Measurements from ENCODE around the gene TIMP3. TPM values are rescaled to one million over a fixed set of nuclear protein-coding genes. Genes with fewer than 3 reads are reported as not detected.
A peak's percentile ranks its signal among the peaks of the same experiment; 100 is the strongest.

TIMP3 gene
- total RNA-seq, 4 donors from 2014 or later = 68.1 to 381 (median 202) TPM

GRCh38 chr22:32758866-32759385 lies 42.6 kb upstream of the TIMP3 start:
- no peak for DNase-seq (ENCODE audit: low spot score in 2 of 2)
- WGBS, 2 donors = 87 to 93% methylated on average over 3 of the region's 3 CpGs
- intact Hi-C loops (cut with DNase I; ENCODE audit: low total_unique reads) = no loop called here
- H3K4me3 ChIP-seq (ENCODE audit: low read depth, poor library complexity, severe bottlenecking) = no peak overlapping the region
- no peak for TF ChIP-seq CTCF (IDR thresholded peaks at IDR 0.05)
- TF ChIP-seq POLR2A (IDR thresholded peaks at IDR 0.05) = no peak

DNA sequence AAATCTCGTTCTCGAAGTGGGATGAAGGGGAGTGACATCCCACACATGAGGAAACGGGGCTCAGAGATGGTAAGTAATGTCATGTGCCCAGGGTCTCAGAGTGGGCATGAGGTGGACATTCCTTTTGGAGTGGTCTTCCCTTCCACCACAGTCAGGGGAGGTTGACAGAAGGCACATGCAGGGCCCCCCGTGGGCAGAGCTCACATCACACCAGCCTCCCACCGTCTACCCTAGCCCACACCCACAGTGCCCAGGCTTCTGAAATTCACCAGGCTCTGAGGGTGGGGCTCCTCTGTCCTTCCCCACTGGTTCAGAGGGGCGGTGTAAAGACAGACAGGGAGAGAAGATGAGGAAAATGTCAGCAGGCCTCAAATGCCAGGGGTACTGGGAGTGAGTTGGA lies 41.1 kb upstream of the TIMP3 start:
- intact Hi-C loops (cut with DNase I; ENCODE audit: low total_unique reads) = no loop called here
- TF ChIP-seq POLR2A (IDR thresholded peaks at IDR 0.05) = no peak
- no peak for TF ChIP-seq CTCF (IDR thresholded peaks at IDR 0.05)
- 81 to 88% methylated on average over 6 of the region's 6 CpGs for whole genome bisulfite sequencing, 2 donors
- H3K4me3 ChIP-seq (ENCODE audit: low read depth, poor library complexity, severe bottlenecking) = no peak overlapping the region
- no peak for DNase-seq (ENCODE audit: low spot score in 2 of 2)

- peak in 1 of 2 donors; percentile 31 for DNase-seq (ENCODE audit: low spot score in 2 of 2)
- intact Hi-C loops (cut with DNase I; ENCODE audit: low total_unique reads) = no loop called here
- WGBS, 2 donors = 49 to 78% methylated on average over 4 of the region's 4 CpGs
- no peak overlapping the region for H3K4me3 ChIP-seq (ENCODE audit: low read depth, poor library complexity, severe bottlenecking)
- TF ChIP-seq POLR2A (IDR thresholded peaks at IDR 0.05) (no peak), CTCF (IDR thresholded peaks at IDR 0.05) (no peak)
Observed at GRCh38 chr22:32760815-32761214, 40.7 kb upstream of the TIMP3 start.

DNA sequence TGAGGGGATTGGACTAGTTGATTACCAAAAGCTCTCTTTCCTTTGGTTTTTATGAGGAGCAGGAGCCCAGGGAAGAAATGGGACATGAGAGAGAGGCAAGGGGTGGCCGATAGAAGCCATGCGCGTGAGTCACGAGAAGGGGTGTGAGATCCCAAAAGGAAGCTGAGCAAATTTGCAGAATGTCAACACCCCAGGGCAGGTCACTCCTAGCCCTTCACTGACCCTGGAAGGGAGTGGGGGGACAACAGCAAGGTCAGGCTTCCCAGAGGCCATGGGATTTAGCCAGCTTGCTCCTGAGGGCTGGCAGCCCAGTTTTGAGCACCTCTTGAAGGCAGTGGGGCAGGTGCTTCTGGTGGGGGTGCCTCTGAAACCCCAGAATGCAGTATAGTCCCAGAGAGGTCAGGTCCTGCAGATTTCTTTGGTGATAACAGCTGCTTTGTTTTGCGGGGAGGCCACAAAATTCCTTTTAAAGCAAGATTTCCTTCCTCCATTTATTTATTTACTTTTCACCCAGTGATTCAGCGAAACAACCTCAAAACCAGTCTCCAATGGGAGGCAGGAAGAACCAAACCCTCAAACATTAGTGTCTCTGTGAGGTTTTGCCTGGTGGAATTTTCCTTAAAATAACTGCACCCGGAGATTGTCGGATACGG lies 40.1 kb upstream of the TIMP3 start:
- no peak for DNase-seq (ENCODE audit: low spot score in 2 of 2)
- 64 to 82% methylated on average over 9 of the region's 9 CpGs for WGBS, 2 donors
- TF ChIP-seq POLR2A (IDR thresholded peaks at IDR 0.05) (no peak), CTCF (IDR thresholded peaks at IDR 0.05) (no peak)
- H3K4me3 ChIP-seq (ENCODE audit: low read depth, poor library complexity, severe bottlenecking) = no peak overlapping the region
- intact Hi-C loops (cut with DNase I; ENCODE audit: low total_unique reads) = no loop called here

- peak; percentile 61 to 93 for DNase-seq (ENCODE audit: low spot score in 2 of 2)
- TF ChIP-seq CTCF (IDR thresholded peaks at IDR 0.05) (no peak), POLR2A (IDR thresholded peaks at IDR 0.05) (no peak)
- intact Hi-C loops (cut with DNase I; ENCODE audit: low total_unique reads) = no loop called here
- no peak overlapping the region for H3K4me3 ChIP-seq (ENCODE audit: low read depth, poor library complexity, severe bottlenecking)
- WGBS, 2 donors = 56 to 62% methylated on average over 16 of the region's 16 CpGs
Observed at GRCh38 chr22:32764330-32765131, 37.0 kb upstream of the TIMP3 start.

All from lower leg skin (tissue), 4 donors.